GM12864 (cell line): ENCODE results near the gene PDGFD.
"Not testable (repeated sequence)": the region's sequence is repeated elsewhere in the genome, so short reads cannot be mapped to it uniquely, and the experiment has no call there.

ENCODE experiments used
- DNase-seq: peaks from one replicate; pipeline ENCODE4 v3.0.0-alpha.2; 2011; ENCODE audit warnings: low read depth
- H3K4me3 ChIP-seq: 2 replicates; pipeline ENCODE4 v1.5.1; 2011; ENCODE audit warnings: mild to moderate bottlenecking, low read depth, low read length, control low read depth
- CTCF ChIP-seq: IDR thresholded peaks from 2 replicates; pipeline ENCODE4 v1.5.1; 2011; ENCODE audit warnings: low read depth, mild to moderate bottlenecking, moderate library complexity, low read length, control low read depth, inconsistent platforms; ENCODE audit errors: missing control alignments

PDGFD gene

DNA sequence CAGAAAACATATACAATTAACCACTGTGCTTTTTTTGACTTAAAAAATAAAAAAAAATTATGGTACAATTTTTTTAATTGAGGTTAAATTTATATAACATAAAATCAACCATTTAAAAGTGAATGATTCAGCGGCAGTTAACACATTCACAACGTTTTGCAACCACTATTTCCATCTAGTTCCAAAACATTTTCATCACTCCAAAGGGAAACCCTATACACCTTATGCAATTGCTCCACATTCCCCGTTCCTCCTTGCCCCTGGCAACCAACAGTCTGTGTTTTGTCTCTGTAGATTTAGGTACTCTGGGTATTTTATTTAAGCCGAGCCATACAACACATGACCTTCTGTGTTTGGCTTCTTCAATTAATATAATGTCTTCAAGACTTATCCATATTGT is 112.2 kb downstream of the PDGFD start:
- DNase-seq: no peak
- TF ChIP-seq CTCF: no peak
- no peak overlapping the region for H3K4me3 ChIP-seq

DNA sequence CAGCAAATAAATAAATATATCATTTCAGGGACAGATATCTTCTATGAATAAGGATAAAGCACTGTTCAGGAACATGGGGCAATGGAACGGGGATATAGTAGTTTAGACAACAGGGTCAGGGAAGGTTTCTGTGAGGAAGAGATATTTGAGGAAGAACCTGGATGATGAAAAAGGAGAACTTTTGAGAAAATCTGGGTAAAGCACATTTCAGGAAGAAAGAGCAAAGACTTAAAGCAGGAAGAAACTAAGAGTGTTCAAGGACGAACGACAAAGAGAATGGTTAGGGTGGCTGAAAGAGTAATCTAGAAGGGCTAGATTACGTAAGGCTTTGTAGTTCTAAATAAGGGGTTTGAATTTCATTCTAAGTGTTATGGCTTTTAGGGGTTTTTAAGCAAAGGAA is 114.8 kb downstream of the PDGFD start:
- no peak overlapping the region for H3K4me3 ChIP-seq
- no peak for TF ChIP-seq CTCF
- DNase-seq: no peak

DNA sequence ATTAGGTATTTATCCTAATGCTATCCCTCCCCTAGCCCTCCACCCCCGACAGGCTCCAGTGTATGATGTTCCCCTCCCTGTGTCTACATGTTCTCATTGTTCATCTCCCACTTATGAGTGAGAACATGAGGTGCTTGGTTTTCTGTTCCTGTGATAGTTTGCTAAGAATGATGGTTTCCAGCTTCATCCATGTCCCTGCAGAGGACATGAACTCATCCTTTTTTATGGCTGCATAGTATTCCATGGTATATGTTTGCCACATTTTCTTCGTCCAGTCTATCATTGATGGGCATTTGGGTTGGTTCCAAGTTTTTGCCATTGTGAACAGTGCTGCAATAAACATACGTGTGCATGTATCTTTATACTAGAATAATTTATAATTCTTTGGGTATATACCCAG is 117.1 kb downstream of the PDGFD start:
- H3K4me3 ChIP-seq, DNase-seq: not testable (repeated sequence)

GRCh38 chr11:104046331-104046730 is 117.6 kb downstream of the PDGFD start:
- DNase-seq: no peak
- TF ChIP-seq CTCF: no peak
- H3K4me3 ChIP-seq: no peak overlapping the region

DNA sequence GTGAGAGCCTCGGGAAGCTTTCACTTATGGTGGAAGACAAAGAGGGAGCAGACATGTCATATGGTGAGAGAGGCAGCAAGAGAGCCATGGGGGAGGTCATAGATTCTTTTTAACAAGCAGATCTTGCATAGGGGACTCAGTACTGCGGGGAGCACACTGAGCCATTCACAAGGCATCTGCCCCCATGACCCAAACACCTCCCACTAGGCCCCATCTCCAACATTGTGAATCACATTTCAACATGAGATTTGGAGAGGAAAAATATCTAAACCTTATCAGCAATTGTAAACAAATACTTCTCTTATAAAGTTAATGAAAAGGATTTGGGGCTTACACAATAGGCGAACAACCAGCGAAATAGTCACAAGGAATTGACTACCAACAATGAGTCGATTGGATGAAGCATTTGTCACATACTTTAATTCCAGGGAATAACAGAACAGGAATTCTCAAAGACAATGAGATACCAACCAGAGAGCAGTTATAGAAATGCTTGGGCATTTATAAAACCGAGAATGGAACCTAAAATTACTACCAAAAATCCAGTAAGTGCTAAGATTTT is 120.2 kb downstream of the PDGFD start:
- DNase-seq: no peak
- no peak overlapping the region for H3K4me3 ChIP-seq
- no peak for TF ChIP-seq CTCF

DNA sequence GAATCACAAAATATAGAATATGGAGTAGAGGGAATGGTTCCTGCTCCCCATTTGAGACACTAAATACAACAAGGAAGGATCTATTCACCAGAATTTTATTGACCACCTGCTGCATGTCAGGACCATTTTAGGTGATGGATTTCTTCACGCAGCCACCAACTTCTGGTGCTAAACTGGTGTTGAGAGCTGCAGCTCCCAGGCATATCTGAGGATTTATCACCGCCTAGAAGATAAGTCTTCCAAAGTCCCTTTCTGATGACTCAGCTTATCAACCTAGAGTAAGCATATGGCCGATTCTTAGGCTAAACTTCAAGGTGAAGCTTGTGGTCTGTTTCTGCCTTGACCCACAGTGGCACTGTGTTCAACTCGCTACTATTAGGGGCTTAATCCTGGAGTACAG is 120.8 kb downstream of the PDGFD start:
- TF ChIP-seq CTCF: no peak
- DNase-seq: no peak
- H3K4me3 ChIP-seq: no peak overlapping the region

DNA sequence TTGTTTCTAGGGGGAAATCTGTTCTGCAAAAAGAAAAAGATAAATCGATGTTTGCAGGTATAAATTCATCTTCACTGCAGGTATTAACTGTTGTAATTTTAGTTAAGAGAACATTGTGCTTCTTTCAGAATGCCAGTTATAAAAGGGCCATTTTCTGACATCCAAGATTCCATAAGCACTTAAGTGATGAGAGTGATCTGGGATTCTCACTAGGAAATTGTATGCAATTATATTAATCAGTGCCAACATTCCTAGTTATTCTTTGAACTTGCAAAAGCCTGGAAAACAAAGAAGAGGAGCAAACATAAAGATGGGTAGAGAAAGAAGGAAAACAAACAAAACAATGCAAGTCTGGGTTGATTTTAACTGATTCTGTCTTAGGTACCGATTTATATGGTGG is 122.2 kb downstream of the PDGFD start:
- no peak for TF ChIP-seq CTCF
- no peak for DNase-seq
- no peak overlapping the region for H3K4me3 ChIP-seq

- H3K4me3 ChIP-seq: no peak overlapping the region
- no peak for DNase-seq
- TF ChIP-seq CTCF: no peak
These were observed 127.0 kb downstream of the PDGFD start for GRCh38 chr11:104036995-104037394.
